SK-N-MC (cell line): ENCODE data around the gene WDR83.

ENCODE experiments used
- EZH2 ChIP-seq: fragments of 200-600 bp; sonication (generic); IDR thresholded peaks from one replicate; pipeline ENCODE4 v1.6.1; 2017; ENCODE audit warnings: antibody characterized with exemption
- POLR2AphosphoS5 ChIP-seq: IDR thresholded peaks from 2 replicates; pipeline ENCODE4 v1.6.1; 2012; ENCODE audit warnings: mild to moderate bottlenecking, low read depth, low read length, borderline replicate concordance

- no peak for TF ChIP-seq EZH2
- peak; percentile 76; the same call in 1 of the 2 replicates for TF ChIP-seq POLR2AphosphoS5
These were observed at the start of gene WDR83, which contains the start of gene MAN2B1 for GRCh38 chr19:12666265-12667048.
